ENCODE measurements around the gene SOS2.

- TF ChIP-seq CTCF (IDR thresholded peaks at IDR 0.05) (no peak), ZFX (IDR thresholded peaks at IDR 0.05; ENCODE audit: borderline replicate concordance) (no peak)
Measured at GRCh38 chr14:50171895-50172294, 59.5 kb downstream of the SOS2 start.
